Liver (tissue), 3 donors: ENCODE data around the gene C16orf74.

Source experiments
- FOXA1 ChIP-seq: IDR thresholded peaks from 2 replicates; pipeline ENCODE4 v1.6.1; 2016; ENCODE audit warnings: antibody characterized with exemption
- GABPA ChIP-seq, 2 donors: IDR thresholded peaks in 1 of 2; conservative IDR thresholded peaks in 1 of 2; 2 replicates each; pipeline ENCODE4 v1.6.1; 2016; ENCODE audit warnings: antibody characterized with exemption in 2 of 2, mild to moderate bottlenecking in 1 of 2, moderate library complexity in 1 of 2
- JUND ChIP-seq, 2 donors: IDR thresholded peaks; 2 replicates each; pipeline ENCODE4 v1.6.1; 2016; ENCODE audit warnings: antibody characterized with exemption in 2 of 2
- RAD21 ChIP-seq, 2 donors: IDR thresholded peaks; 2 replicates each; pipeline ENCODE4 v1.6.1; 2016; ENCODE audit warnings: antibody characterized with exemption in 2 of 2, mild to moderate bottlenecking in 2 of 2
- SP1 ChIP-seq: IDR thresholded peaks from 2 replicates; pipeline ENCODE4 v1.6.1; 2018; ENCODE audit warnings: antibody characterized with exemption, mild to moderate bottlenecking
- TAF1 ChIP-seq: conservative IDR thresholded peaks from 2 replicates; pipeline ENCODE4 v1.6.1; 2016; ENCODE audit warnings: antibody characterized with exemption, mild to moderate bottlenecking
- YY1 ChIP-seq: IDR thresholded peaks from 2 replicates; pipeline ENCODE4 v1.6.1; 2016; ENCODE audit warnings: antibody characterized with exemption, mild to moderate bottlenecking
- TF ChIP-seq, protein P1 (sequence below): fragments of 150-350 bp; IDR thresholded peaks from 2 replicates; pipeline ENCODE4 v1.5.1; 2017; ENCODE audit warnings: improper control_type of control experiment, low read depth, low read length; ENCODE audit not compliant: missing input control
- TF ChIP-seq, protein P2 (sequence below): IDR thresholded peaks from 2 replicates; pipeline ENCODE4 v1.6.1; 2016; ENCODE audit warnings: antibody characterized with exemption
- TF ChIP-seq, protein P3 (sequence below): IDR thresholded peaks from 2 replicates; pipeline ENCODE4 v1.6.1; 2016; ENCODE audit warnings: antibody characterized with exemption
- TF ChIP-seq, protein P4 (sequence below): IDR thresholded peaks from 2 replicates; pipeline ENCODE4 v1.6.1; 2016; ENCODE audit warnings: antibody characterized with exemption
- donor health status: healthy.
- donor health status: healthy.

DNA sequence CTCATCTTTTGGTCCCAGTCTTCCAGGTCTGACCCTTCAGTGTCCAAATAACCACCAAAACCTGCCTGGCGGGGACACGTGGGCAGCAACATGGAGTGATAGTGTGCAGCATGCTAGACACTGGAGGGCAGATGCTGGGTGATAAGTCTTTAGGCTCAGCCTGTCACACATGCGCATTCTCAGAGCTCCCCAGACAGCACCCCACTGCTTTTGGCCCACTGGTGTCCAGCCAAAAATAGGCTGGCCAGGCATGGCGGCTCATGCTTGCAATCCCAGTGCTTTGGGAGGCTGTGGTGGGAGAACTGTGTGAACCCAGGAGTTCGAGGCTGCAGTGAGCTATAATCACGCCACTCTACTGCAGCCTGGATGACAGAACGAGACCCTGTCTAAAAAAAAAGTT is 74.4 kb downstream of the C16orf74 start:
- TF ChIP-seq TAF1: no peak
- TF ChIP-seq, protein P1, sequence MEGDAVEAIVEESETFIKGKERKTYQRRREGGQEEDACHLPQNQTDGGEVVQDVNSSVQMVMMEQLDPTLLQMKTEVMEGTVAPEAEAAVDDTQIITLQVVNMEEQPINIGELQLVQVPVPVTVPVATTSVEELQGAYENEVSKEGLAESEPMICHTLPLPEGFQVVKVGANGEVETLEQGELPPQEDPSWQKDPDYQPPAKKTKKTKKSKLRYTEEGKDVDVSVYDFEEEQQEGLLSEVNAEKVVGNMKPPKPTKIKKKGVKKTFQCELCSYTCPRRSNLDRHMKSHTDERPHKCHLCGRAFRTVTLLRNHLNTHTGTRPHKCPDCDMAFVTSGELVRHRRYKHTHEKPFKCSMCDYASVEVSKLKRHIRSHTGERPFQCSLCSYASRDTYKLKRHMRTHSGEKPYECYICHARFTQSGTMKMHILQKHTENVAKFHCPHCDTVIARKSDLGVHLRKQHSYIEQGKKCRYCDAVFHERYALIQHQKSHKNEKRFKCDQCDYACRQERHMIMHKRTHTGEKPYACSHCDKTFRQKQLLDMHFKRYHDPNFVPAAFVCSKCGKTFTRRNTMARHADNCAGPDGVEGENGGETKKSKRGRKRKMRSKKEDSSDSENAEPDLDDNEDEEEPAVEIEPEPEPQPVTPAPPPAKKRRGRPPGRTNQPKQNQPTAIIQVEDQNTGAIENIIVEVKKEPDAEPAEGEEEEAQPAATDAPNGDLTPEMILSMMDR: no peak
- TF ChIP-seq GABPA (IDR thresholded peaks at IDR 0.05 in 1 of 2, conservative IDR thresholded peaks at IDR 0.05 in 1 of 2): no peak
- no peak for TF ChIP-seq JUND (IDR thresholded peaks at IDR 0.05)
- no peak for TF ChIP-seq FOXA1
- no peak for TF ChIP-seq SP1
- TF ChIP-seq, protein P2, sequence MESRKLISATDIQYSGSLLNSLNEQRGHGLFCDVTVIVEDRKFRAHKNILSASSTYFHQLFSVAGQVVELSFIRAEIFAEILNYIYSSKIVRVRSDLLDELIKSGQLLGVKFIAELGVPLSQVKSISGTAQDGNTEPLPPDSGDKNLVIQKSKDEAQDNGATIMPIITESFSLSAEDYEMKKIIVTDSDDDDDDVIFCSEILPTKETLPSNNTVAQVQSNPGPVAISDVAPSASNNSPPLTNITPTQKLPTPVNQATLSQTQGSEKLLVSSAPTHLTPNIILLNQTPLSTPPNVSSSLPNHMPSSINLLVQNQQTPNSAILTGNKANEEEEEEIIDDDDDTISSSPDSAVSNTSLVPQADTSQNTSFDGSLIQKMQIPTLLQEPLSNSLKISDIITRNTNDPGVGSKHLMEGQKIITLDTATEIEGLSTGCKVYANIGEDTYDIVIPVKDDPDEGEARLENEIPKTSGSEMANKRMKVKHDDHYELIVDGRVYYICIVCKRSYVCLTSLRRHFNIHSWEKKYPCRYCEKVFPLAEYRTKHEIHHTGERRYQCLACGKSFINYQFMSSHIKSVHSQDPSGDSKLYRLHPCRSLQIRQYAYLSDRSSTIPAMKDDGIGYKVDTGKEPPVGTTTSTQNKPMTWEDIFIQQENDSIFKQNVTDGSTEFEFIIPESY: no peak
- no peak for TF ChIP-seq YY1
- TF ChIP-seq, protein P3, sequence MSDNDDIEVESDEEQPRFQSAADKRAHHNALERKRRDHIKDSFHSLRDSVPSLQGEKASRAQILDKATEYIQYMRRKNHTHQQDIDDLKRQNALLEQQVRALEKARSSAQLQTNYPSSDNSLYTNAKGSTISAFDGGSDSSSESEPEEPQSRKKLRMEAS: no peak
- TF ChIP-seq, protein P4, sequence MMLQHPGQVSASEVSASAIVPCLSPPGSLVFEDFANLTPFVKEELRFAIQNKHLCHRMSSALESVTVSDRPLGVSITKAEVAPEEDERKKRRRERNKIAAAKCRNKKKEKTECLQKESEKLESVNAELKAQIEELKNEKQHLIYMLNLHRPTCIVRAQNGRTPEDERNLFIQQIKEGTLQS: no peak
- no peak for TF ChIP-seq RAD21 (IDR thresholded peaks at IDR 0.05)
